ENCODE data around the gene STRN4.

GRCh38 chr19:46789371-46789770, 43.1 kb upstream of the STRN4 start:
- TF ChIP-seq CTCF (IDR thresholded peaks at IDR 0.05; ENCODE audit: extremely low read depth in 1 of 2, insufficient read depth in 1 of 2, low read depth in 1 of 2, low read length in 2 of 2) (no peak), MAX (IDR thresholded peaks at IDR 0.05; ENCODE audit: insufficient read depth, insufficient read length) (no peak), POLR2AphosphoS5 (IDR thresholded peaks at IDR 0.05; ENCODE audit: insufficient read depth, low read depth, low read length) (no peak), POLR2A (IDR thresholded peaks at IDR 0.05; ENCODE audit: low read depth, low read length) (no peak), FOS (IDR thresholded peaks at IDR 0.05; ENCODE audit: borderline replicate concordance, insufficient read depth, low read length) (no peak)
